HG03097 (cell line): ENCODE measurements around the gene GUCY1B1.

Experiments
- ATAC-seq: cut with Tn5 transposase; IDR thresholded peaks from one replicate; pipeline ENCODE4 v1.9.1; 2021; ENCODE audit not compliant: unreplicated experiment, low FRiP score

The GUCY1B1 gene

GRCh38 chr4:155854582-155855226 is 95.9 kb downstream of the GUCY1B1 start:
- ATAC-seq, result no peak

GRCh38 chr4:155855897-155856296 is 97.1 kb downstream of the GUCY1B1 start:
- ATAC-seq, result no peak
